Osteocyte (in vitro differentiated cells): Measurements from ENCODE around the gene ENPP7. TPM values are rescaled to one million over a fixed set of nuclear protein-coding genes. Genes with fewer than 3 reads are reported as not detected.

Experiments
- DNase-seq: peaks from one replicate; pipeline ENCODE4 v3.0.0; 2021; ENCODE audit warnings: mixed read lengths; ENCODE audit not compliant: unreplicated experiment; ENCODE audit errors: extremely low spot score
- H3K27ac Mint-ChIP-seq: one replicate; pipeline ENCODE4 v1.8.0; 2021; ENCODE audit warnings: mild to moderate bottlenecking, mixed read lengths; ENCODE audit not compliant: unreplicated experiment
- H3K27me3 Mint-ChIP-seq: one replicate; pipeline ENCODE4 v1.8.0; 2021; ENCODE audit warnings: mixed read lengths; ENCODE audit not compliant: unreplicated experiment
- H3K36me3 Mint-ChIP-seq: one replicate; pipeline ENCODE4 v1.8.0; 2021; ENCODE audit warnings: mixed read lengths; ENCODE audit not compliant: unreplicated experiment
- H3K4me1 Mint-ChIP-seq: one replicate; pipeline ENCODE4 v1.8.0; 2021; ENCODE audit warnings: mixed read lengths; ENCODE audit not compliant: unreplicated experiment
- H3K4me3 Mint-ChIP-seq: one replicate; pipeline ENCODE4 v1.8.0; 2021; ENCODE audit warnings: mild to moderate bottlenecking, moderate library complexity, mixed read lengths; ENCODE audit not compliant: unreplicated experiment
- H3K9me3 Mint-ChIP-seq: one replicate; pipeline ENCODE4 v1.8.0; 2021; ENCODE audit warnings: mixed read lengths; ENCODE audit not compliant: unreplicated experiment
- total RNA-seq: library from RNA; stranded (reverse); gene quantifications from 2 replicates; pipeline ENCODE4 v1.2.1, GENCODE V29; 2021
- TF ChIP-seq, protein P1 (sequence below): fragments of 200-600 bp; sonication (generic); IDR thresholded peaks from 2 replicates; pipeline ENCODE4 v1.5.0; 2021; ENCODE audit warnings: antibody characterized with exemption, mild to moderate bottlenecking, moderate library complexity

ENPP7 gene
- total RNA-seq, 1 donor from 2014 or later: not detected

DNA sequence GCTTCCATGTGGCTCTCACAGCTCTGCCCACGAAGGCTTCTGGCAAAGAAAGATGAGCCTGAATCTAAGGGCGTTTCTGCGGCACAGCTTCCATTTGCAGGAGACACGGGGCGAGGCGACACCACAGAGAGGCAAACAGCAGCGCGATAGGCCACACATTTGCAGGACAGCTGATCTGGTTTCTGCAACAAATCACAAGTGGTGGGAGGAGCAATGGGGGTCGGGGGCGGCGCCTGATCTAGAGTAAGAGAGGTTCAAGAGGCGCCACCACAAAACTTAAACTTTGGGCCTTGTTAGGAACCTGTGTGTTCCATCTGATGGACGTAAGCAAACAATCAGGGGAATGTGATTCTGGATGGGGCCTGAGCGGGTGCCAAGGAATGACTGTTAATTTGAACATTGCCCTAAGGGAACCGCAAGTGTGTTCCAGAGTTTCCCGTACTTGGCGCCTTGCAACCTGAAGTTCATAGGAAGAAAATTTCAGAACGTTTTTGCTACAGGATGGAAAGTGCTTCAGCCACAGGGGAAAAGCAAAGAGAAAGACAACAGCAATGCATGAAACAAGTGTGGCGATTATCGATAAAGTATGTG lies 18.9 kb upstream of the ENPP7 start:
- Mint-ChIP-seq H3K9me3 (no peaks in the 10 kb centered on the region), H3K4me3 (no peak overlapping the region), H3K27ac (no peak overlapping the region), H3K4me1 (peaks cover 2% of the 10 kb centered on the region), H3K36me3 (no peaks in the 10 kb centered on the region), H3K27me3 (peaks cover 7% of the 10 kb centered on the region)
- TF ChIP-seq, protein P1, sequence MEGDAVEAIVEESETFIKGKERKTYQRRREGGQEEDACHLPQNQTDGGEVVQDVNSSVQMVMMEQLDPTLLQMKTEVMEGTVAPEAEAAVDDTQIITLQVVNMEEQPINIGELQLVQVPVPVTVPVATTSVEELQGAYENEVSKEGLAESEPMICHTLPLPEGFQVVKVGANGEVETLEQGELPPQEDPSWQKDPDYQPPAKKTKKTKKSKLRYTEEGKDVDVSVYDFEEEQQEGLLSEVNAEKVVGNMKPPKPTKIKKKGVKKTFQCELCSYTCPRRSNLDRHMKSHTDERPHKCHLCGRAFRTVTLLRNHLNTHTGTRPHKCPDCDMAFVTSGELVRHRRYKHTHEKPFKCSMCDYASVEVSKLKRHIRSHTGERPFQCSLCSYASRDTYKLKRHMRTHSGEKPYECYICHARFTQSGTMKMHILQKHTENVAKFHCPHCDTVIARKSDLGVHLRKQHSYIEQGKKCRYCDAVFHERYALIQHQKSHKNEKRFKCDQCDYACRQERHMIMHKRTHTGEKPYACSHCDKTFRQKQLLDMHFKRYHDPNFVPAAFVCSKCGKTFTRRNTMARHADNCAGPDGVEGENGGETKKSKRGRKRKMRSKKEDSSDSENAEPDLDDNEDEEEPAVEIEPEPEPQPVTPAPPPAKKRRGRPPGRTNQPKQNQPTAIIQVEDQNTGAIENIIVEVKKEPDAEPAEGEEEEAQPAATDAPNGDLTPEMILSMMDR: no peak
- no peak for DNase-seq

DNA sequence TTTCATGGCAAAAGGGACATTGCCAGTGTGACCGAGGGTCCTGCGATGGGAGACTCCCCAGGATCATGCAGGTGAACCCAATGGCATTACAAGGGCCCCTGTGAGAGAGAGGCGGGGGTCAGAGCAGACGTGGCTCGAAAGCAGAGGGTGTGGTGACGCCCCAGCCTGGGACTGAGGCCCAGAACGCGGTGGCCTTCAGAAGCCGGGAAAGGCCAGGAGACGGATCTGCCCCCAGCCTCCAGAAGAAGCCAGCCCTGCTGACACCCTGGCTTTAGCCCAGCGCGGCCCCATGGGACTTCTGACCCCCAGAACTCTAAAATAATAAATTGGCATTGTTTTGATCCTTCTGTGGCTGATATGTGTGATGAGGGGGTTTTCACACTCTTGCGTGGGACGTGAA lies 17.4 kb upstream of the ENPP7 start:
- H3K9me3 Mint-ChIP-seq: no peaks in the 10 kb centered on the region
- H3K27ac Mint-ChIP-seq: no peak overlapping the region
- no peak for DNase-seq
- H3K36me3 Mint-ChIP-seq: no peaks in the 10 kb centered on the region
- no peak overlapping the region for H3K4me3 Mint-ChIP-seq
- TF ChIP-seq, protein P1: no peak
- H3K27me3 Mint-ChIP-seq: peaks cover 10% of the 10 kb centered on the region
- peaks cover 2% of the 10 kb centered on the region for H3K4me1 Mint-ChIP-seq

DNA sequence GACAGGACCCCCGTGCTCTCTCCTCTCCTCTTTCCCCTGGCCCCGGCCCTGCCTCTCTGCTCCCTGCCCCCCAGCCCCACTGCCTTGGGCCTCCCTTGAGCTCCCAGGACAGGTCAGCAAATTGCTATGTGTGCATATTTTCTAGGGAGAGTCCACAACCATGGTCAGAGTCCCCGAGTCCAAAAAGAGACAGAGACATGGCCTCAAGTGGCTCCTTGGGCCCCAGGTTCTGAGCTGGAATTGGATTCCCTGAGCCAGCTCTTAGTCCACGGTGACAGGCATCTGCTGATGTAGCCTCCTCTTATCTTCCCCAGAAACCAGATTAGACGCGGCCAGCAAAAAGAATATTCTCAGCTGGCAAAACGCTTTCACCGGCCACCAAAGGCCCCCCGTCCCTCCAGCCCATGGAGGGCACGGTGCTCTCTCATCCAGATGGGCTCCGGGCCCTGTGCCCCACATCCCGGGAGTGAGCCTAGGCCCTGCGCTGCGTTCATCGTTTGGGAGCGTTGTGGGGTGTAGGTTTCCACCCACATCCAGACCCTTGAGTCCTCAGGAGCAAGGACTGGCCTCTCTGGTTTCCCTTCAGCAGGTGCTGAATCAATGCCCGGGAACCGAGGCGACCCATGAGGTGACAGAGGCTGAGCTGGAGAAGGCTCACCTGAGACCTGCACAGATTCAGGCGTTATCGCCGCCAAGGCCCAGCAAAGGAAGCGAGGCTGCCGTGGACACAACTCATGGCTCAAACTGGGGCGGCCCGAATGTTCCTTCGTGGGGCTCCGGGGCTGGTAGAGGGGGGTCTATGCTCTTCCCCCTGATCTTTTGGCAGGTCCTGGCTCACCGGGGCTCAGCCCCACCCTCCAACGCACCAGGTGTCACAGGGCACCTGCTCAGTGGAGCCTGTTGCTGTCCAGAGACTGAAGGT lies 16.3 kb upstream of the ENPP7 start:
- H3K27ac Mint-ChIP-seq: no peak overlapping the region
- H3K27me3 Mint-ChIP-seq: peaks cover 10% of the 10 kb centered on the region
- H3K36me3 Mint-ChIP-seq: no peaks in the 10 kb centered on the region
- DNase-seq: no peak
- H3K9me3 Mint-ChIP-seq: no peaks in the 10 kb centered on the region
- TF ChIP-seq, protein P1: no peak
- no peaks in the 10 kb centered on the region for H3K4me1 Mint-ChIP-seq
- no peak overlapping the region for H3K4me3 Mint-ChIP-seq

DNA sequence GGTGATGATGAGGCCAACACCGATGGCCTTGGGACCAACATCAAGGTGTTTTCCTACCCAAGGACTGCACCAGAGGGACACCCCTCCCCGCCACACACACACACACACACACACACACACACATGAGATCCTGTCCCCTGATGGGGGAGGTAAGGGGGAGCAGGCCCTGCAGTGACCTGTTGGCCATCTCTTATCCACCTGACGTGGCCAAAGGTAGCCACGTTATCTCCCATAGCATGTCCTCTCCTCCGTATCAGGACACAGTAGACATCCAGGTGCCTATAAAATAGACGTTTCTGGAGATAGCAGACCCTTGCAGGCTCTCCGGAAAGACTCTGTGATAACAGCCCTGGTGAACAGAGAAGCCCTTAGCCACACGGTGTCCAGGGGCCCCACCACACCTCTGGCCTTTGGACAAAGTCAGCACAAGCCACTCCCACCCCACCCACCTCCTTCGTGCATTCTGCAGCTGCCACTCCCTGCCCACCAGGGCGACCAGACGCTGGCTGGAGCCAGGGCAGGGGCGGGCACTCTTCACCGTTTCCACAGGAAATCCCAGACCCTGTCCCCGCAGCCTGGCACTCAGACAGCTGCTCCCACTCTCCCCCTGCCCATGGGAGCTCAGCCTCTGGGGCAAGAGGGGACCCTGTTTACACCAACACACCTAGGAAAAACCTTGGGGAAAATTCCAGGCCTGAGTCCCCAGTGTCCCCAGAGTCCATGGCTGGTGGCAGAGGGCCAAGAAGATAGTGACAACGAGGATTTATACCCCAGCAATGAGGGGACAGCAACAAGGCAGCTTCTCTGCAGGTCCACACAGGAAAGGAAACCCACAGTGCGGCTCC lies 15.4 kb upstream of the ENPP7 start:
- no peaks in the 10 kb centered on the region for H3K9me3 Mint-ChIP-seq
- no peak overlapping the region for H3K4me3 Mint-ChIP-seq
- no peaks in the 10 kb centered on the region for H3K4me1 Mint-ChIP-seq

More for the DNA sequence above, 15.4 kb upstream of the ENPP7 start:
- Mint-ChIP-seq H3K27me3 (peaks cover 10% of the 10 kb centered on the region), H3K36me3 (no peaks in the 10 kb centered on the region), H3K27ac (no peak overlapping the region)
- DNase-seq: no peak
- TF ChIP-seq, protein P1: no peak
